ENCODE measurements around the gene SPATA3.
A peak's percentile ranks its signal among the peaks of the same experiment; 100 is the strongest.
"Not testable (repeated sequence)": the region's sequence is repeated elsewhere in the genome, so short reads cannot be mapped to it uniquely, and the experiment has no call there.

The SPATA3 gene

GRCh38 chr2:230955163-230955737 lies 40.7 kb upstream of the SPATA3 start:
- Histone ChIP-seq H3K4me1 (ENCODE audit: control insufficient read depth, insufficient read depth, low read length) (peaks cover 13% of the 10 kb centered on the region), H3K4me3 (ENCODE audit: low read length) (no peak overlapping the region), H3K36me3 (ENCODE audit: control insufficient read depth, insufficient read depth, low read length, severe bottlenecking) (no peaks in the 10 kb centered on the region), H3K27me3 (replicated peaks; ENCODE audit: control insufficient read depth, insufficient read depth, low read length) (peaks cover 17% of the 10 kb centered on the region), H3K9ac (ENCODE audit: low read length) (no peak overlapping the region), H3K9me3 (ENCODE audit: control insufficient read depth, low read length) (no peaks in the 10 kb centered on the region)
- DNase-seq (ENCODE audit: low read depth) = no peak

- Histone ChIP-seq H3K9me3 (ENCODE audit: control insufficient read depth, low read length) (no peaks in the 10 kb centered on the region), H3K4me3 (ENCODE audit: low read length) (peak overlapping the region; percentile 73), H3K4me1 (ENCODE audit: control insufficient read depth, insufficient read depth, low read length) (peaks cover 4% of the 10 kb centered on the region), H3K36me3 (ENCODE audit: control insufficient read depth, insufficient read depth, low read length, severe bottlenecking) (no peaks in the 10 kb centered on the region), H3K9ac (ENCODE audit: low read length) (no peak overlapping the region), H3K27me3 (replicated peaks; ENCODE audit: control insufficient read depth, insufficient read depth, low read length) (peaks cover 11% of the 10 kb centered on the region)
- peak; percentile 74 for DNase-seq (ENCODE audit: low read depth)
These were observed 38.8 kb upstream of the SPATA3 start for GRCh38 chr2:230956827-230957755.

GRCh38 chr2:230957756-230958391 lies 38.0 kb upstream of the SPATA3 start:
- no peaks in the 10 kb centered on the region for H3K36me3 ChIP-seq (ENCODE audit: control insufficient read depth, insufficient read depth, low read length, severe bottlenecking)
- H3K4me1 ChIP-seq (ENCODE audit: control insufficient read depth, insufficient read depth, low read length) = peaks cover 3% of the 10 kb centered on the region
- H3K9me3 ChIP-seq (ENCODE audit: control insufficient read depth, low read length) = no peaks in the 10 kb centered on the region
- H3K9ac ChIP-seq (ENCODE audit: low read length) = no peak overlapping the region
- DNase-seq (ENCODE audit: low read depth) = no peak
- H3K4me3 ChIP-seq (ENCODE audit: low read length) = peak overlapping the region; percentile 73
- H3K27me3 ChIP-seq (replicated peaks; ENCODE audit: control insufficient read depth, insufficient read depth, low read length) = peaks cover 8% of the 10 kb centered on the region

GRCh38 chr2:230958820-230959756 lies 36.8 kb upstream of the SPATA3 start:
- DNase-seq (ENCODE audit: low read depth) = no peak
- Histone ChIP-seq H3K27me3 (replicated peaks; ENCODE audit: control insufficient read depth, insufficient read depth, low read length) (peaks cover 8% of the 10 kb centered on the region), H3K36me3 (ENCODE audit: control insufficient read depth, insufficient read depth, low read length, severe bottlenecking) (no peaks in the 10 kb centered on the region), H3K4me1 (ENCODE audit: control insufficient read depth, insufficient read depth, low read length) (peaks cover 3% of the 10 kb centered on the region), H3K9me3 (ENCODE audit: control insufficient read depth, low read length) (no peaks in the 10 kb centered on the region), H3K4me3 (ENCODE audit: low read length) (no peak overlapping the region), H3K9ac (ENCODE audit: low read length) (no peak overlapping the region)

- no peak for DNase-seq (ENCODE audit: low read depth)
- H3K36me3 ChIP-seq (ENCODE audit: control insufficient read depth, insufficient read depth, low read length, severe bottlenecking) = no peaks in the 10 kb centered on the region
- H3K27me3 ChIP-seq (replicated peaks; ENCODE audit: control insufficient read depth, insufficient read depth, low read length) = peaks cover 11% of the 10 kb centered on the region
- no peaks in the 10 kb centered on the region for H3K9me3 ChIP-seq (ENCODE audit: control insufficient read depth, low read length)
- H3K4me3 ChIP-seq (ENCODE audit: low read length) = no peak overlapping the region
- no peak overlapping the region for H3K9ac ChIP-seq (ENCODE audit: low read length)
- H3K4me1 ChIP-seq (ENCODE audit: control insufficient read depth, insufficient read depth, low read length) = peaks cover 3% of the 10 kb centered on the region
These were observed 35.9 kb upstream of the SPATA3 start for GRCh38 chr2:230960026-230960425.

GRCh38 chr2:230961091-230961491 lies 34.8 kb upstream of the SPATA3 start:
- no peaks in the 10 kb centered on the region for H3K9me3 ChIP-seq (ENCODE audit: control insufficient read depth, low read length)
- peaks cover 3% of the 10 kb centered on the region for H3K4me1 ChIP-seq (ENCODE audit: control insufficient read depth, insufficient read depth, low read length)
- H3K36me3 ChIP-seq (ENCODE audit: control insufficient read depth, insufficient read depth, low read length, severe bottlenecking) = no peaks in the 10 kb centered on the region
- peaks cover 20% of the 10 kb centered on the region for H3K27me3 ChIP-seq (replicated peaks; ENCODE audit: control insufficient read depth, insufficient read depth, low read length)
- no peak overlapping the region for H3K4me3 ChIP-seq (ENCODE audit: low read length)
- H3K9ac ChIP-seq (ENCODE audit: low read length) = no peak overlapping the region
- no peak for DNase-seq (ENCODE audit: low read depth)

GRCh38 chr2:230964136-230964730 lies 31.7 kb upstream of the SPATA3 start:
- no peaks in the 10 kb centered on the region for H3K4me1 ChIP-seq (ENCODE audit: control insufficient read depth, insufficient read depth, low read length)
- H3K9me3 ChIP-seq (ENCODE audit: control insufficient read depth, low read length) = no peaks in the 10 kb centered on the region
- no peak overlapping the region for H3K9ac ChIP-seq (ENCODE audit: low read length)
- no peak overlapping the region for H3K4me3 ChIP-seq (ENCODE audit: low read length)
- no peaks in the 10 kb centered on the region for H3K36me3 ChIP-seq (ENCODE audit: control insufficient read depth, insufficient read depth, low read length, severe bottlenecking)
- no peak for DNase-seq (ENCODE audit: low read depth)
- H3K27me3 ChIP-seq (replicated peaks; ENCODE audit: control insufficient read depth, insufficient read depth, low read length) = peaks cover 15% of the 10 kb centered on the region

GRCh38 chr2:230967113-230967512 lies 28.8 kb upstream of the SPATA3 start:
- DNase-seq (ENCODE audit: low read depth) = no peak
- no peaks in the 10 kb centered on the region for H3K36me3 ChIP-seq (ENCODE audit: control insufficient read depth, insufficient read depth, low read length, severe bottlenecking)
- H3K9me3 ChIP-seq (ENCODE audit: control insufficient read depth, low read length) = no peaks in the 10 kb centered on the region
- no peak overlapping the region for H3K4me3 ChIP-seq (ENCODE audit: low read length)
- no peaks in the 10 kb centered on the region for H3K4me1 ChIP-seq (ENCODE audit: control insufficient read depth, insufficient read depth, low read length)
- H3K9ac ChIP-seq (ENCODE audit: low read length) = no peak overlapping the region
- H3K27me3 ChIP-seq (replicated peaks; ENCODE audit: control insufficient read depth, insufficient read depth, low read length) = peaks cover 11% of the 10 kb centered on the region

GRCh38 chr2:230968314-230968713 lies 27.6 kb upstream of the SPATA3 start:
- H3K36me3 ChIP-seq (ENCODE audit: control insufficient read depth, insufficient read depth, low read length, severe bottlenecking); H3K4me1 ChIP-seq (ENCODE audit: control insufficient read depth, insufficient read depth, low read length); DNase-seq (ENCODE audit: low read depth); H3K9me3 ChIP-seq (ENCODE audit: control insufficient read depth, low read length); H3K9ac ChIP-seq (ENCODE audit: low read length); H3K4me3 ChIP-seq (ENCODE audit: low read length): not testable (repeated sequence)
- peaks cover 11% of the 10 kb centered on the region for H3K27me3 ChIP-seq (replicated peaks; ENCODE audit: control insufficient read depth, insufficient read depth, low read length)

GRCh38 chr2:230968921-230969658 lies 26.8 kb upstream of the SPATA3 start:
- peaks cover 11% of the 10 kb centered on the region for H3K27me3 ChIP-seq (replicated peaks; ENCODE audit: control insufficient read depth, insufficient read depth, low read length)
- no peaks in the 10 kb centered on the region for H3K36me3 ChIP-seq (ENCODE audit: control insufficient read depth, insufficient read depth, low read length, severe bottlenecking)
- H3K4me1 ChIP-seq (ENCODE audit: control insufficient read depth, insufficient read depth, low read length) = no peaks in the 10 kb centered on the region
- H3K4me3 ChIP-seq (ENCODE audit: low read length) = no peak overlapping the region
- no peaks in the 10 kb centered on the region for H3K9me3 ChIP-seq (ENCODE audit: control insufficient read depth, low read length)
- no peak overlapping the region for H3K9ac ChIP-seq (ENCODE audit: low read length)
- DNase-seq (ENCODE audit: low read depth) = no peak
